HG02642 (cell line): ENCODE measurements around the gene TKT.

ENCODE experiments used
- ATAC-seq: cut with Tn5 transposase; IDR thresholded peaks from one replicate; pipeline ENCODE4 v1.9.1; 2021; ENCODE audit warnings: mild to moderate bottlenecking; ENCODE audit not compliant: unreplicated experiment, poor library complexity

The TKT gene

GRCh38 chr3:53226841-53227407 lies 28.9 kb downstream of the TKT start:
- ATAC-seq: no peak

GRCh38 chr3:53226142-53226840 lies 29.5 kb downstream of the TKT start:
- ATAC-seq: no peak

GRCh38 chr3:53225651-53226050 lies 30.2 kb downstream of the TKT start:
- no peak for ATAC-seq

- ATAC-seq: no peak
These were observed 30.6 kb downstream of the TKT start for GRCh38 chr3:53225181-53225580.

- no peak for ATAC-seq
These were observed 31.3 kb downstream of the TKT start for GRCh38 chr3:53224536-53224935.

- no peak for ATAC-seq
These were observed 31.8 kb downstream of the TKT start for GRCh38 chr3:53224026-53224425.

GRCh38 chr3:53223541-53223966 lies 32.3 kb downstream of the TKT start:
- no peak for ATAC-seq

GRCh38 chr3:53223025-53223424 lies 32.8 kb downstream of the TKT start:
- no peak for ATAC-seq

- ATAC-seq: no peak
These were observed 33.5 kb downstream of the TKT start for GRCh38 chr3:53222183-53222901.

- no peak for ATAC-seq
These were observed 34.0 kb downstream of the TKT start for GRCh38 chr3:53221827-53222182.

- no peak for ATAC-seq
These were observed 34.5 kb downstream of the TKT start for GRCh38 chr3:53221345-53221744.

GRCh38 chr3:53219895-53220483 lies 35.8 kb downstream of the TKT start:
- ATAC-seq: peak; percentile 56

GRCh38 chr3:53218131-53218530 lies 37.7 kb downstream of the TKT start:
- ATAC-seq: peak; percentile 61

GRCh38 chr3:53217175-53217574 lies 38.6 kb downstream of the TKT start:
- no peak for ATAC-seq

GRCh38 chr3:53216723-53217122 lies 39.1 kb downstream of the TKT start:
- ATAC-seq: no peak

- no peak for ATAC-seq
These were observed 40.0 kb downstream of the TKT start for GRCh38 chr3:53215816-53216215.

- no peak for ATAC-seq
These were observed 42.5 kb downstream of the TKT start for GRCh38 chr3:53213276-53213675.

GRCh38 chr3:53211706-53212702 lies 43.8 kb downstream of the TKT start:
- ATAC-seq: no peak

- no peak for ATAC-seq
These were observed 53.3 kb downstream of the TKT start for GRCh38 chr3:53202331-53203015.
